Astrocyte (in vitro differentiated cells and primary cell): ENCODE data around the gene KMT2B. TPM values are rescaled to one million over a fixed set of nuclear protein-coding genes. Genes with fewer than 3 reads are reported as not detected.

Source experiments
- DNase-seq: peaks from one replicate; pipeline ENCODE4 v3.0.0-alpha.2; 2010; ENCODE audit warnings: low read depth
- FAIRE-seq: peaks from 2 replicates; lab custom pipeline; 2011; peaks lifted over from hg19 to GRCh38; lab: Jason Lieb, UNC
- H2AFZ ChIP-seq: 2 replicates; pipeline ENCODE4 v1.6.0; 2012; ENCODE audit warnings: low read depth, low read length, inconsistent platforms
- H3K27ac ChIP-seq: 2 replicates; pipeline ENCODE4 v1.5.1; 2011; ENCODE audit warnings: low read depth, low read length, inconsistent platforms
- H3K27me3 ChIP-seq: 2 replicates; pipeline ENCODE4 v1.6.0; 2011; ENCODE audit warnings: low read length, inconsistent platforms; ENCODE audit not compliant: insufficient read depth
- H3K36me3 ChIP-seq: 2 replicates; pipeline ENCODE4 v1.5.1; 2011; ENCODE audit warnings: low read length, inconsistent platforms; ENCODE audit not compliant: insufficient read depth
- H3K4me1 ChIP-seq: 2 replicates; pipeline ENCODE4 v1.5.1; 2011; ENCODE audit warnings: low read length, inconsistent platforms; ENCODE audit not compliant: insufficient read depth
- H3K4me2 ChIP-seq: 2 replicates; pipeline ENCODE4 v1.6.0; 2012; ENCODE audit warnings: low read length, inconsistent platforms
- H3K4me3 ChIP-seq: 2 replicates; pipeline ENCODE4 v1.5.1; 2011; ENCODE audit warnings: low read depth, mild to moderate bottlenecking, low read length, inconsistent platforms; ENCODE audit not compliant: insufficient read depth
- H3K79me2 ChIP-seq: 2 replicates; pipeline ENCODE4 v1.6.0; 2012; ENCODE audit warnings: mild to moderate bottlenecking, low read length, inconsistent platforms; ENCODE audit not compliant: insufficient read depth
- H3K9ac ChIP-seq: 2 replicates; pipeline ENCODE4 v1.6.0; 2012; ENCODE audit warnings: mild to moderate bottlenecking, low read length, inconsistent platforms
- H3K9me3 ChIP-seq: 2 replicates; pipeline ENCODE4 v1.5.1; 2012; ENCODE audit warnings: low read depth, mild to moderate bottlenecking, low read length, inconsistent platforms; ENCODE audit not compliant: insufficient read depth
- H4K20me1 ChIP-seq: 2 replicates; pipeline ENCODE4 v1.6.0; 2012; ENCODE audit warnings: low read length, inconsistent platforms; ENCODE audit not compliant: insufficient read depth
- H3K27ac Mint-ChIP-seq: one replicate; pipeline ENCODE4 v1.8.0; 2021; ENCODE audit warnings: mild to moderate bottlenecking, mixed read lengths; ENCODE audit not compliant: unreplicated experiment
- H3K27me3 Mint-ChIP-seq: one replicate; pipeline ENCODE4 v1.8.0; 2021; ENCODE audit warnings: low read depth, mixed read lengths; ENCODE audit not compliant: unreplicated experiment
- H3K36me3 Mint-ChIP-seq: one replicate; pipeline ENCODE4 v1.8.0; 2021; ENCODE audit warnings: low read depth, mixed read lengths; ENCODE audit not compliant: unreplicated experiment
- H3K4me1 Mint-ChIP-seq: one replicate; pipeline ENCODE4 v1.8.0; 2021; ENCODE audit warnings: low read depth, mixed read lengths; ENCODE audit not compliant: unreplicated experiment
- H3K4me3 Mint-ChIP-seq: one replicate; pipeline ENCODE4 v1.8.0; 2021; ENCODE audit warnings: mild to moderate bottlenecking, moderate library complexity, mixed read lengths; ENCODE audit not compliant: unreplicated experiment
- H3K9me3 Mint-ChIP-seq: one replicate; pipeline ENCODE4 v1.8.0; 2021; ENCODE audit warnings: mild to moderate bottlenecking, mixed read lengths; ENCODE audit not compliant: unreplicated experiment
- CTCF ChIP-seq: IDR thresholded peaks from 2 replicates; pipeline ENCODE4 v1.5.1; 2011; ENCODE audit warnings: low read depth, mild to moderate bottlenecking, inconsistent platforms, low read length, moderate library complexity; ENCODE audit not compliant: insufficient read depth
- EZH2 ChIP-seq: IDR thresholded peaks from 2 replicates; pipeline ENCODE4 v1.6.1; 2012; ENCODE audit warnings: mild to moderate bottlenecking, low read length, inconsistent platforms; ENCODE audit not compliant: insufficient read depth
- total RNA-seq: library from RNA; stranded (reverse); gene quantifications from 2 replicates; pipeline ENCODE4 v1.2.1, GENCODE V29; 2021

Gene KMT2B
- total RNA-seq, 1 donor from 2014 or later = 28.7 TPM

GRCh38 chr19:35695895-35696422, 21.8 kb upstream of the KMT2B start:
- Mint-ChIP-seq H3K4me3 (no peak overlapping the region), H3K36me3 (no peaks in the 10 kb centered on the region), H3K4me1 (no peaks in the 10 kb centered on the region), H3K27me3 (peaks cover 19% of the 10 kb centered on the region), H3K9me3 (peaks cover 4% of the 10 kb centered on the region), H3K27ac (no peak overlapping the region)
- Histone ChIP-seq H4K20me1 (no peaks in the 10 kb centered on the region), H3K9me3 (no peaks in the 10 kb centered on the region), H2AFZ (no peak overlapping the region), H3K27ac (no peak overlapping the region), H3K27me3 (no peaks in the 10 kb centered on the region), H3K36me3 (no peaks in the 10 kb centered on the region), H3K4me2 (no peak overlapping the region), H3K9ac (no peak overlapping the region), H3K4me3 (no peak overlapping the region), H3K79me2 (no peaks in the 10 kb centered on the region), H3K4me1 (no peaks in the 10 kb centered on the region)
- TF ChIP-seq CTCF = no peak
- no peak for TF ChIP-seq EZH2
- DNase-seq = no peak
- no peak for FAIRE-seq

GRCh38 chr19:35696835-35697234, 21.0 kb upstream of the KMT2B start:
- H2AFZ ChIP-seq = no peak overlapping the region
- no peaks in the 10 kb centered on the region for H3K79me2 ChIP-seq
- H3K4me1 ChIP-seq = no peaks in the 10 kb centered on the region
- no peaks in the 10 kb centered on the region for H3K4me1 Mint-ChIP-seq
- H3K9me3 Mint-ChIP-seq = peaks cover 4% of the 10 kb centered on the region
- H3K9me3 ChIP-seq = no peaks in the 10 kb centered on the region
- H3K36me3 Mint-ChIP-seq = no peaks in the 10 kb centered on the region
- no peak overlapping the region for H3K27ac ChIP-seq
- no peaks in the 10 kb centered on the region for H3K36me3 ChIP-seq
- H4K20me1 ChIP-seq = no peaks in the 10 kb centered on the region
- H3K27me3 Mint-ChIP-seq = peaks cover 19% of the 10 kb centered on the region
- H3K27ac Mint-ChIP-seq = no peak overlapping the region
- FAIRE-seq (no peak), DNase-seq (no peak)
- H3K4me2 ChIP-seq = no peak overlapping the region
- TF ChIP-seq CTCF (no peak), EZH2 (no peak)
- no peak overlapping the region for H3K4me3 Mint-ChIP-seq
- no peaks in the 10 kb centered on the region for H3K27me3 ChIP-seq
- H3K4me3 ChIP-seq = no peak overlapping the region
- no peak overlapping the region for H3K9ac ChIP-seq

GRCh38 chr19:35702223-35703012, 15.4 kb upstream of the KMT2B start:
- Histone ChIP-seq H3K27ac (no peak overlapping the region), H3K4me1 (peaks cover 6% of the 10 kb centered on the region), H3K36me3 (no peaks in the 10 kb centered on the region), H3K9ac (peak overlapping the region; percentile 59), H3K27me3 (no peaks in the 10 kb centered on the region), H3K79me2 (no peaks in the 10 kb centered on the region), H3K4me2 (peak overlapping the region; percentile 91), H3K4me3 (peak overlapping the region; percentile 61), H2AFZ (peak overlapping the region; percentile 92), H3K9me3 (no peaks in the 10 kb centered on the region), H4K20me1 (no peaks in the 10 kb centered on the region)
- peaks cover 25% of the 10 kb centered on the region for H3K27me3 Mint-ChIP-seq
- FAIRE-seq (no peak), DNase-seq (peak; percentile 96)
- H3K36me3 Mint-ChIP-seq = no peaks in the 10 kb centered on the region
- peaks cover 2% of the 10 kb centered on the region for H3K9me3 Mint-ChIP-seq
- peaks cover 2% of the 10 kb centered on the region for H3K4me1 Mint-ChIP-seq
- TF ChIP-seq CTCF = no peak
- no peak for TF ChIP-seq EZH2
- peak overlapping the region; percentile 97 for H3K4me3 Mint-ChIP-seq
- peak overlapping the region; percentile 63 for H3K27ac Mint-ChIP-seq
